HTERT RPE-1 (cell line): Measurements from ENCODE around the gene POU2AF3.

ENCODE experiments used
- in situ Hi-C: fragments of 300-500 bp; cut with MboI; formaldehyde crosslinking; loops from 4 replicates; pipeline ENCODE4 v1.14.3; 2020; ENCODE audit warnings: low sequenced_read_pairs

POU2AF3 gene

GRCh38 chr11:111351374-111352055 is 53.2 kb downstream of the POU2AF3 start:
- in situ Hi-C loops: no loop called here

DNA sequence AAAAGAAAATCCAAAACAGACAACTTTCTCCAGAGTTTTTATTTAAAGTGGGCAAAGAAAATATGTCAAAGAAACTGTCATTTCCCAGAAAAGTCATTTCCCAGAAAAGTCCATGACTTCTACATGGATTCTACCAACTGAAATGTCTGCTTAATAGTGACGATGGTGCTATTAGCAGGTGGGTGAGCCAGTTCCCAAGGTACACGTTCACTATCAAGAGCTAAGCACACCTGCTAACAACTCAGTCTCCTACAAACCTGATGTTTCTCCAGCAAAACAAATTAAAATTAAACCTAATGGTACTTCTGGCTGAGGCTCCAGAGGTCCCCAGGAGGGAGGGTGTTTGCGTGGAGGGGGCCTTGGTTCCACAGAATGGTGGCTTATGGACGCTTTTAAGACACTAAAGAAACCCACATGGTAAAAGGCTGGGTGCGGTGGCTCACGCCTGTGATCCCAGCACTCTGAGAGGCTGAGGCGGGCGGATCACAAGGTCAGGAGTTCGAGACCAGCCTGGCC is 53.9 kb downstream of the POU2AF3 start:
- in situ Hi-C loops: no loop called here

- in situ Hi-C loops: no loop called here
Measured at GRCh38 chr11:111352935-111353710, 54.8 kb downstream of the POU2AF3 start.

GRCh38 chr11:111353776-111354600 is 55.6 kb downstream of the POU2AF3 start:
- in situ Hi-C loops: no loop called here

DNA sequence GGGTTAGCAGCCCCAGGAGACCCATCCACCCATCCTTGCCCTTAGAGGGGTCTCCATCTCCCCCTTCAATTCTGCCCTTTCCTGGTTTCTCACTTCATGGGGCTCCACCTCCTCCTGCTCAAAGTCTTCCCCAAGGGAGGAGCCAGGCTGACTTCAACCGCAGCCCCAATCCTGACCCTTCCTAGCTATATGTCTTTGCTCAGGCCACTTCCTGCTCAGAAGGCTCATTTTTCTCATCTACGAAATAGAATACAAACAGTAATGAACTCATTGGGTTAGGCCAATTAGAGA is 56.2 kb downstream of the POU2AF3 start:
- in situ Hi-C loops: no loop called here

- in situ Hi-C loops: no loop called here
Measured at GRCh38 chr11:111355101-111355500, 56.8 kb downstream of the POU2AF3 start.

DNA sequence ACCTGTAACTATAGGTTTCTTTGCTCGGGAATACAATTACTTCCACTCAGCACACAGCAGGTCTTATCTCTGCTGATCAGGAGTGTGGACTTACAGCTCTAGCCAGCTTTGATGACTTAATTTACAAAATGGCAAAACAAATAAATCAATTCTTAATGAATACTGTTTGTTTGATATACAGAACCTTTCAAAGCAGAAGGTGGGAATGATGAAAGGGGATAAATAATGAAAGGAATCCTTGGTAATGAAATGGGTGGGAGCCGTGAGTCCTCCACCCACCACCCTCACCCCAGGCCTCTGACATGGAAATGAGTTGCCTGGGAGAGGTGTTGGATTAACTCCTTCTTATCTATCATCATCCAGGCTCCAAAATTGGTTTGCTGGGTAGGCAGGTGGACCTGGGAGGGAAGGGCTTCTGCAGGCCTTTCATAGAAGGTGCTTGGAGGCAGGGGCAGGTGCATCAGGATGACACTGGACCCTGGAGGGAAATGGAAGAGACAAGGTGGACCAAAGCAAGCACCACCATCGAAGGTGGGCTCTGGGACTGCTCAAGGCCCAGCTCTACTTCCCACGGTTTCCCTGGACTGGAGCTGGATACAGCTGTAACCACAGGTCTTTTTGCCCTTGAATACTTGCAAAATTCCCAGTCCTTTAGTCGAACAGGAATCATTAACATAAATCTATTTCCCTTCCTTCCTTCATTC is 57.8 kb downstream of the POU2AF3 start:
- in situ Hi-C loops: no loop called here

GRCh38 chr11:111356660-111357048 is 58.3 kb downstream of the POU2AF3 start:
- in situ Hi-C loops: no loop called here

- in situ Hi-C loops: no loop called here
Measured at GRCh38 chr11:111357150-111358037, 59.0 kb downstream of the POU2AF3 start.
